ENCODE measurements around the gene LCE5A. TPM values are rescaled to one million over a fixed set of nuclear protein-coding genes. Genes with fewer than 3 reads are reported as not detected.
"Not testable (repeated sequence)": the region's sequence is repeated elsewhere in the genome, so short reads cannot be mapped to it uniquely, and the experiment has no call there.

LCE5A gene
- total RNA-seq, 1 donor from 2014 or later, result not detected

DNA sequence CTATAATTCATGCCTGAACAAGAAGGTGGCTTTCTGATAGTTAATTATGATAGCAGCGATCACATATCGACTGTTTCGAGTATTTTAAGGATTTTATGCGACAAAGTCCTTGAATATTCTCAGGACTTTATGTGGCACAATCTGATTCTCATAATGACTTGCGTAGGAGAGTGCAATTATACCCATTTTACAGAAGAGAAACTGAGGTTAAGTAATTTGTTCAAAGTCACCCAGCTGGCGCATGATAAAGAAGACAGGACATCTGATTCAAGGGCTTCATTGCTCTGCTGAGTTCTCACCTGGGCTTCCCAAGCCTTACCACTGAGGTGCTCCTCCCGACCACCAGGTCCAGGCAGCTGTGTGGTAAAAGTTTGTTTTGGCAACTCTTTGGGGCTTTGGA is 5.5 kb downstream of the LCE5A start:
- DNase-seq (ENCODE audit: low read depth, low spot score), result no peak

GRCh38 chr1:152517237-152517811 is 6.7 kb downstream of the LCE5A start:
- no peak for DNase-seq (ENCODE audit: low read depth, low spot score)

- no peak for DNase-seq (ENCODE audit: low read depth, low spot score)
These were observed 9.2 kb downstream of the LCE5A start for GRCh38 chr1:152519851-152520250.

DNA sequence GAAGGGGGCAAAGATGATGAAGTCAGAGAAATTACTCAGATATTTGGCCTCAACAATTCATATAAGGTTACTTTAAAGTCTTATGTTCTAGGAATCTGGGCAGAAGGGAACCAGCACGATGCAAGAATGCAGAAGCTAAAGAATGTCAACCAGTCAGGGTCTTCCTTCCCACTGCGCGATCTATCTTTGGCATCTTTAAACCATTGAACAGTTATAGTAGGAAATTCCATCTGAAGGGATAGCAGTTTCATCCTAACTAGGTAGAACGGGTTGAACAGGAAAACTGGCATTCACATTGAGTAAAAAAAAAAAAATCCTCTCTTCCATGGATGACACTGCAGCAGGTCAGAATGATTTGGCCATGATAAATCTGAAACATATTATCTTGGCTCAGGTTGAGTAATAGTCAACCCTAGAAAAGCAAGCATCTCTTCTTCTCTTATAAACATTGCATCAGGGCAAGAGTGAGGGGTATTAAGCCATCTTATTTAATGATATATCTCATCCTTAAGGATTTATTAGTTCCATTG is 10.0 kb downstream of the LCE5A start:
- DNase-seq (ENCODE audit: low read depth, low spot score), result no peak

- no peak for DNase-seq (ENCODE audit: low read depth, low spot score)
These were observed 14.6 kb downstream of the LCE5A start for GRCh38 chr1:152525080-152525641.

DNA sequence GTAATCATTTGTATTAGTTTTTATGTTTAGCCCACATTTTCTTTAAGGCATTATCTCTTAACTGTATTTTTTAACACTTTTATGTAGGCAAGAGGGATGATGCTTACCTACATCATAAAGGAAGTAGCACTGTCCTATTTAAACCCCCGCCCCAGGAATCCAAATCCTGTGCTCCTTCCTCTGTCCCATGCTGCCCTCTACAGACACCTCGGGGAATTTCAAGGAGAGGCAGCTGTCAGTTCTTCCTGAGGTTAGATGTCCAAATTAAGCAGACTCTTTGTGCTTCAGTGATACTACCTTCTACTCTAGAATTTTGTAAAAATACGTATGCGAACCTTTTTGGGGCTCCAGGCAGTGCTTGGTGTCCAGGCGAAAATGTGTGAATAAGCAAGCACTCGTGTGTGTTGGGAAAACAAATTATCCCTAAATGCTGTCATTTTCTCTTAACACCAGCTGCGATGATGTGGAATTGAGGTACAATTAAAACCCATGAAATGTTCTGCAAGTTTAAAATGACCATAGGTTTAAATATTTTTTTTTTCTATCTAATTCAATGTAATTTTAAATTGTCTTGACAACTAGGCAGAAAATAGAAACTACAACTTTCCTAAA is 22.8 kb downstream of the LCE5A start:
- no peak for DNase-seq (ENCODE audit: low read depth, low spot score)

- DNase-seq (ENCODE audit: low read depth, low spot score), result no peak
These were observed 25.2 kb downstream of the LCE5A start for GRCh38 chr1:152535774-152536173.

DNA sequence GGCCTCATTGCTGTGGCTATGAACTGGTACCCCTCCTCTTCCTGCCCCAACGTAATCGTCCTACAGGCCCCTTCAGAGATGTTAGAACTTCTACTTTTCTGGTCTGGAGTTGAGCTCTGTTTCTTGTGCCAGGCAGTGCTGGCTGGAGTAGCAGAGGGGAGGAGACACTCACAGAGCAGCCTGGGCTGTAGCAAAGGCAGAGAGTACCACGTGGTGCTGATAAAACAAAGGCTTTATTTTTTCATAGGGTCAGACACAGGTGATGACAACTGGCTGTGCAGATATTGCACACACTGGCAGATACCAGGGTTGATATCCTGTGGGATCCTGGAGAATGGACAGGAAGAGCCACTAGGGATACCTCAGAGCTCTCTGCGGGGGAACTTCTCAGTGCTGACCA is 26.9 kb downstream of the LCE5A start:
- DNase-seq (ENCODE audit: low read depth, low spot score), result no peak

GRCh38 chr1:152539901-152540300 is 29.3 kb downstream of the LCE5A start:
- DNase-seq (ENCODE audit: low read depth, low spot score), result no peak

- no peak for DNase-seq (ENCODE audit: low read depth, low spot score)
These were observed 33.2 kb downstream of the LCE5A start for GRCh38 chr1:152543820-152544219.

GRCh38 chr1:152546704-152547103 is 36.1 kb downstream of the LCE5A start:
- no peak for DNase-seq (ENCODE audit: low read depth, low spot score)

DNA sequence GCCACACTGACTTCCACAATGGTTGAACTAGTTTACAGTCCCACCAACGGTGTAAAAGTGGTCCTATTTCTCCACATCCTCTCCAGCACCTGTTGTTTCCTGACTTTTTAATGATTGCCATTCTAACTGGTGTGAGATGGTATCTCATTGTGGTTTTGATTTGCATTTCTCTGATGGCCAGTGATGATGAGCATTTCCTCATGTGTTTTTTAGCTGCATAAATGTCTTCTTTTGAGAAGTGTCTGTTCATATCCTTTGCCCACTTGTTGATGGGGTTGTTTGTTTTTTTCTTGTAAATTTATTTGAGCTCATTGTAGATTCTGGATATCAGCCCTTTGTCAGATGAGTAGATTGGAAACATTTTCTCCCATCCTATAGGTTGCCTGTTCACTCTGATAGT is 37.8 kb downstream of the LCE5A start:
- not testable (repeated sequence) for DNase-seq (ENCODE audit: low read depth, low spot score)

Other genes starting within 250 kb of the LCE5A start
- not detected in 2 replicates for gene FLG, start 185.6 kb upstream of the LCE5A start, total RNA-seq
- gene FLG2, start 150.8 kb upstream of the LCE5A start, total RNA-seq, result not detected in 2 replicates
- not detected in 2 replicates for gene CRNN, start 96.5 kb upstream of the LCE5A start, total RNA-seq
- gene CRCT1, start 3.7 kb downstream of the LCE5A start, total RNA-seq, result not detected in 2 replicates
- gene LCE3E, start 56.0 kb downstream of the LCE5A start, total RNA-seq, result not detected in 2 replicates
- gene LCE3D, start 69.7 kb downstream of the LCE5A start, total RNA-seq, result not detected in 2 replicates
- not detected in 2 replicates for gene LCE3C, start 89.4 kb downstream of the LCE5A start, total RNA-seq
- not detected in 2 replicates for gene LCE3B, start 103.0 kb downstream of the LCE5A start, total RNA-seq
- gene LCE3A, start 112.3 kb downstream of the LCE5A start, total RNA-seq, result not detected in 2 replicates
- gene LCE2D, start 152.6 kb downstream of the LCE5A start, total RNA-seq, result not detected in 2 replicates
- not detected in 2 replicates for gene LCE2C, start 164.5 kb downstream of the LCE5A start, total RNA-seq
- not detected in 2 replicates for gene LCE2B, start 175.3 kb downstream of the LCE5A start, total RNA-seq
- not detected in 2 replicates for gene LCE2A, start 187.5 kb downstream of the LCE5A start, total RNA-seq
- gene LCE4A, start 197.4 kb downstream of the LCE5A start, total RNA-seq, result not detected in 2 replicates
- not detected in 2 replicates for gene KPRP, start 247.2 kb downstream of the LCE5A start, total RNA-seq